Thymus (tissue), 11 donors: ENCODE results near the gene NFATC4. TPM values are rescaled to one million over a fixed set of nuclear protein-coding genes. Genes with fewer than 3 reads are reported as not detected.

ENCODE experiments used
- DNase-seq, 9 donors: peaks; one replicate each; pipeline ENCODE4 v3.0.0-alpha.2; 2013; ENCODE audit warnings: low spot score in 9 of 9, low read depth in 6 of 9, missing footprints in 1 of 9
- H3K27ac ChIP-seq, 2 donors: one replicate each; pipeline ENCODE4 v1.5.1; 2013; ENCODE audit warnings: control low read depth in 1 of 2, low read depth in 1 of 2, low read length in 1 of 2, mild to moderate bottlenecking in 1 of 2, moderate library complexity in 1 of 2
- H3K27me3 ChIP-seq, 2 donors: one replicate each; pipeline ENCODE4 v1.5.1; 2013; ENCODE audit warnings: low read length in 1 of 2; ENCODE audit not compliant: control insufficient read depth in 2 of 2, insufficient read depth in 1 of 2
- H3K36me3 ChIP-seq, 2 donors: one replicate each; pipeline ENCODE4 v1.5.1; 2013; ENCODE audit warnings: low read length in 1 of 2, mild to moderate bottlenecking in 1 of 2, moderate library complexity in 1 of 2; ENCODE audit not compliant: control insufficient read depth in 2 of 2, insufficient read depth in 2 of 2
- H3K4me1 ChIP-seq, 2 donors: one replicate each; pipeline ENCODE4 v1.5.1; 2013; ENCODE audit warnings: low read length in 2 of 2; ENCODE audit not compliant: control insufficient read depth in 2 of 2, insufficient read depth in 2 of 2
- H3K4me3 ChIP-seq, 2 donors: one replicate each; pipeline ENCODE4 v1.5.1; 2013; ENCODE audit warnings: low read length in 2 of 2, control low read depth in 1 of 2, mild to moderate bottlenecking in 1 of 2
- H3K9me3 ChIP-seq, 2 donors: one replicate each; pipeline ENCODE4 v1.5.1; 2013; ENCODE audit warnings: low read length in 1 of 2, mild to moderate bottlenecking in 1 of 2; ENCODE audit not compliant: control insufficient read depth in 2 of 2, insufficient read depth in 1 of 2
- WGBS: extraction: QIAGEN DNeasy Blood & Tissue Kit; methylation state at CpG from one replicate; pipeline ENCODE4 v1.1.7; 2013; 5-methylcytosine and 5-hydroxymethylcytosine counted together
- polyA plus RNA-seq: library from polyadenylated mRNA; stranded (reverse); fragments of 200-250 nt; gene quantifications from one replicate; pipeline ENCODE4 v1.2.3, GENCODE V29; 2013
- total RNA-seq: library from RNA; stranded (reverse); fragments of 120-200 nt; gene quantifications from one replicate; pipeline ENCODE4 v1.2.4, GENCODE V29; 2013
- donor health status: healthy.

The NFATC4 gene
- total and polyA plus RNA-seq, 2 donors = 16.6 to 79.8 TPM

GRCh38 chr14:24416932-24417619 is 49.1 kb downstream of the NFATC4 start:
- no peak for DNase-seq
- WGBS = 96% methylated on average over 16 of the region's 16 CpGs
- Histone ChIP-seq H3K4me3 (no peak overlapping the region), H3K27me3 (no peaks in the 10 kb centered on the region), H3K36me3 (peaks cover 0 to 4% of the 10 kb centered on the region in 2 donors), H3K27ac (no peak overlapping the region), H3K4me1 (peaks cover 0 to 1% of the 10 kb centered on the region in 2 donors), H3K9me3 (no peaks in the 10 kb centered on the region)

- 95% methylated on average over 6 of the region's 6 CpGs for WGBS
- no peak for DNase-seq
- peaks cover 6 to 9% of the 10 kb centered on the region in 2 donors for H3K4me1 ChIP-seq
Measured at GRCh38 chr14:24417832-24418491, 50.0 kb downstream of the NFATC4 start.

GRCh38 chr14:24418492-24418873 is 50.5 kb downstream of the NFATC4 start:
- Histone ChIP-seq H3K4me3 (no peak overlapping the region), H3K36me3 (peaks cover 0 to 4% of the 10 kb centered on the region in 2 donors), H3K9me3 (no peaks in the 10 kb centered on the region), H3K27ac (no peak overlapping the region), H3K27me3 (no peaks in the 10 kb centered on the region), H3K4me1 (peaks cover 6 to 14% of the 10 kb centered on the region in 2 donors)
- DNase-seq = no peak
- WGBS = 64% methylated on average over 6 of the region's 6 CpGs

More at GRCh38 chr14:24417832-24418491, 50.0 kb downstream of the NFATC4 start:
- Histone ChIP-seq H3K27ac (no peak overlapping the region), H3K36me3 (peaks cover 0 to 4% of the 10 kb centered on the region in 2 donors), H3K27me3 (no peaks in the 10 kb centered on the region), H3K9me3 (no peaks in the 10 kb centered on the region), H3K4me3 (no peak overlapping the region)

GRCh38 chr14:24422261-24422660 is 54.3 kb downstream of the NFATC4 start:
- Histone ChIP-seq H3K4me1 (peaks cover 9 to 24% of the 10 kb centered on the region in 2 donors), H3K27me3 (no peaks in the 10 kb centered on the region), H3K9me3 (no peaks in the 10 kb centered on the region), H3K4me3 (no peak overlapping the region), H3K36me3 (no peaks in the 10 kb centered on the region), H3K27ac (no peak overlapping the region)
- peak in 1 of 9 donors; percentile 50 for DNase-seq
- 9% methylated on average over 4 of the region's 4 CpGs for WGBS

- H3K27ac ChIP-seq = no peak overlapping the region
- no peaks in the 10 kb centered on the region for H3K9me3 ChIP-seq
- H3K36me3 ChIP-seq = no peaks in the 10 kb centered on the region
- 59% methylated on average over 12 of the region's 12 CpGs for WGBS
- H3K4me1 ChIP-seq = peaks cover 14 to 31% of the 10 kb centered on the region in 2 donors
- peak in 1 of 9 donors; percentile 34 for DNase-seq
- H3K27me3 ChIP-seq = no peaks in the 10 kb centered on the region
- H3K4me3 ChIP-seq = no peak overlapping the region
Measured at GRCh38 chr14:24422694-24423601, 55.0 kb downstream of the NFATC4 start.

GRCh38 chr14:24425704-24426103 is 57.7 kb downstream of the NFATC4 start:
- H3K27me3 ChIP-seq = no peaks in the 10 kb centered on the region
- no peaks in the 10 kb centered on the region for H3K36me3 ChIP-seq
- no peaks in the 10 kb centered on the region for H3K9me3 ChIP-seq
- H3K4me3 ChIP-seq = no peak overlapping the region
- peaks cover 21 to 51% of the 10 kb centered on the region in 2 donors for H3K4me1 ChIP-seq
- H3K27ac ChIP-seq = no peak overlapping the region
- no peak for DNase-seq
- WGBS = 80% methylated on average over 3 of the region's 3 CpGs

- H3K36me3 ChIP-seq = no peaks in the 10 kb centered on the region
- DNase-seq = no peak
- no peaks in the 10 kb centered on the region for H3K27me3 ChIP-seq
- no peak overlapping the region for H3K4me3 ChIP-seq
- H3K4me1 ChIP-seq = peaks cover 28 to 57% of the 10 kb centered on the region in 2 donors
- no peaks in the 10 kb centered on the region for H3K9me3 ChIP-seq
- H3K27ac ChIP-seq = peak overlapping the region in 1 of 2 donors; percentile 20
- 95% methylated on average over 2 of the region's 2 CpGs for WGBS
Measured at GRCh38 chr14:24426150-24426911, 58.3 kb downstream of the NFATC4 start.

GRCh38 chr14:24426912-24427536 is 59.0 kb downstream of the NFATC4 start:
- Histone ChIP-seq H3K4me1 (peaks cover 30 to 64% of the 10 kb centered on the region in 2 donors), H3K27me3 (no peaks in the 10 kb centered on the region), H3K36me3 (peaks cover 0 to 7% of the 10 kb centered on the region in 2 donors), H3K9me3 (no peaks in the 10 kb centered on the region), H3K4me3 (no peak overlapping the region), H3K27ac (peak overlapping the region; percentile 20 to 58)
- DNase-seq = peak in 4 of 9 donors; percentile 48 to 77 (median 56)
- WGBS = 19% methylated on average over 8 of the region's 8 CpGs
